ENCODE data around the gene IRS2.

DNA sequence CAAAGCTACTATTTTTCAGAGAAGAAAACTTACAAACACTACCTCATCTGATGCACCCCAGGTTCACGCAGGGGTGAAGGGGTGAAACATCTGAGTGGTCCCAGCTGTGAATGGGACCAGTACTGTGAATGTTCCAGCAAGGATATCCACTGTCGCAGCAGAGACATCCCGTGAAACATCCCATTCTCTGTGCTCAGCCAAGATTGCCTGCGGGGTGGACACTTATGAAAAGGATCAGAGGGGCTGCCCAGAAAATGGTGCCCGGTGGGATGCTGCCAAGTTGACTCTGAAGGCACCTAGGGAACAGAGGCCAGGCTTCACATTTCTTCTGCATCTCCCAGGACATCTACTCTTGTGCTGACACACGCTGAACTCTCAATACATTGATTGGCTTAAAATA lies 15.9 kb downstream of the IRS2 start:
- TF ChIP-seq CTCF (IDR thresholded peaks at IDR 0.05; ENCODE audit: low read depth, low read length, missing input control), result no peak
- TF ChIP-seq HNF4G (IDR thresholded peaks at IDR 0.05), result no peak
- no peak for TF ChIP-seq EGR1 (IDR thresholded peaks at IDR 0.05; ENCODE audit: low read depth in 2 of 2)
- TF ChIP-seq NR2F2 (IDR thresholded peaks at IDR 0.05), result no peak
- no peak for TF ChIP-seq HNF4A (conservative IDR thresholded peaks at IDR 0.05)
